Activated CD4-positive, alpha-beta T cell treated with anti-CD3 and anti-CD28 coated beads, Interleukin-2, amount 10 ng/mL, durations not matched to agents 24 days and 14 days (primary cell): ENCODE results near the gene STRN3. TPM values are rescaled to one million over a fixed set of nuclear protein-coding genes. Genes with fewer than 3 reads are reported as not detected.
"Not testable (repeated sequence)": the region's sequence is repeated elsewhere in the genome, so short reads cannot be mapped to it uniquely, and the experiment has no call there.

Experiments
- DNase-seq: peaks from one replicate; pipeline ENCODE4 v3.0.0; 2022
- H3K27ac Mint-ChIP-seq: one replicate; pipeline ENCODE4 v1.8.0; 2022; ENCODE audit warnings: mild to moderate bottlenecking, mixed read lengths
- H3K27me3 Mint-ChIP-seq: one replicate; pipeline ENCODE4 v1.8.0; 2022; ENCODE audit warnings: mixed read lengths
- H3K36me3 Mint-ChIP-seq: one replicate; pipeline ENCODE4 v1.8.0; 2022; ENCODE audit warnings: low read depth, mild to moderate bottlenecking, mixed read lengths
- H3K4me1 Mint-ChIP-seq: one replicate; pipeline ENCODE4 v1.8.0; 2021; ENCODE audit warnings: mixed read lengths
- H3K4me3 Mint-ChIP-seq: one replicate; pipeline ENCODE4 v1.8.0; 2022; ENCODE audit warnings: mild to moderate bottlenecking, moderate library complexity, mixed read lengths
- H3K9me3 Mint-ChIP-seq: one replicate; pipeline ENCODE4 v1.8.0; 2021; ENCODE audit warnings: mixed read lengths
- intact Hi-C: fragments of 100-400 bp; cut with micrococcal nuclease; formaldehyde crosslinking; loops from one replicate; pipeline ENCODE4 v1.15.1; 2023
- total RNA-seq: library from RNA; stranded (reverse); gene quantifications from 2 replicates; pipeline ENCODE4 v1.2.3, GENCODE V29; 2022

Gene STRN3
- total RNA-seq, 1 donor from 2014 or later, result 27.1 TPM

- peak within 1 kb of the TSS; percentile 93 for H3K27ac Mint-ChIP-seq
- no peaks in the 10 kb centered on the region for H3K9me3 Mint-ChIP-seq
- peak; percentile 88 for DNase-seq
- peaks cover 48% of the 10 kb centered on the region for H3K4me1 Mint-ChIP-seq
- peak within 1 kb of the TSS; percentile 92 for H3K4me3 Mint-ChIP-seq
- no peaks in the 10 kb centered on the region for H3K27me3 Mint-ChIP-seq
- intact Hi-C loops, result loop anchor here (1.0 to 5.0 kb wide), 7 partner anchors 30 to 537 kb away; partner anchors contain the start of genes DTD2, G2E3, NUBPL and SCFD1
- H3K36me3 Mint-ChIP-seq, result peaks cover 17% of the 10 kb centered on the region
Measured at GRCh38 chr14:31025367-31026076, 657 bp downstream of the STRN3 start, which contains the start of gene AP4S1. AP4S1 (plus strand) TSS chr14:31025649; CDS start chr14:31066197, 40,548 bp downstream.

- Mint-ChIP-seq H3K36me3 (peaks cover 17% of the 10 kb centered on the region), H3K4me3 (peak overlapping the region; percentile 92), H3K9me3 (no peaks in the 10 kb centered on the region), H3K27me3 (no peaks in the 10 kb centered on the region), H3K4me1 (peaks cover 46% of the 10 kb centered on the region), H3K27ac (peak overlapping the region; percentile 83)
- intact Hi-C loops, result loop anchor here (5.0 kb wide), 3 partner anchors 58 to 538 kb away; partner anchors contain the start of genes G2E3 and NUBPL
- DNase-seq, result no peak
Measured at GRCh38 chr14:31024577-31025366, 1.4 kb downstream of the STRN3 start.

- H3K27ac Mint-ChIP-seq, result no peak overlapping the region
- peaks cover 17% of the 10 kb centered on the region for H3K36me3 Mint-ChIP-seq
- H3K27me3 Mint-ChIP-seq, result no peaks in the 10 kb centered on the region
- H3K4me3 Mint-ChIP-seq, result peak overlapping the region; percentile 46
- H3K9me3 Mint-ChIP-seq, result no peaks in the 10 kb centered on the region
- intact Hi-C loops, result no loop called here
- peaks cover 43% of the 10 kb centered on the region for H3K4me1 Mint-ChIP-seq
- no peak for DNase-seq
Measured at GRCh38 chr14:31024010-31024480, 2.1 kb downstream of the STRN3 start.

GRCh38 chr14:31022386-31022785, 3.8 kb downstream of the STRN3 start:
- Mint-ChIP-seq H3K4me3 (no peak overlapping the region), H3K36me3 (peaks cover 19% of the 10 kb centered on the region), H3K9me3 (no peaks in the 10 kb centered on the region), H3K4me1 (peaks cover 36% of the 10 kb centered on the region), H3K27me3 (no peaks in the 10 kb centered on the region), H3K27ac (no peak overlapping the region)
- intact Hi-C loops, result no loop called here
- DNase-seq, result no peak

- Mint-ChIP-seq H3K36me3 (peaks cover 19% of the 10 kb centered on the region), H3K4me1 (peaks cover 29% of the 10 kb centered on the region), H3K9me3 (no peaks in the 10 kb centered on the region), H3K4me3 (no peak overlapping the region), H3K27ac (no peak overlapping the region), H3K27me3 (no peaks in the 10 kb centered on the region)
- intact Hi-C loops, result no loop called here
- DNase-seq, result no peak
Measured at GRCh38 chr14:31021576-31021949, 4.6 kb downstream of the STRN3 start.

GRCh38 chr14:31020834-31021575, 5.2 kb downstream of the STRN3 start:
- intact Hi-C loops, result no loop called here
- Mint-ChIP-seq H3K27me3 (no peaks in the 10 kb centered on the region), H3K4me3 (no peak overlapping the region), H3K36me3 (peaks cover 19% of the 10 kb centered on the region), H3K9me3 (no peaks in the 10 kb centered on the region), H3K27ac (no peak overlapping the region), H3K4me1 (peaks cover 31% of the 10 kb centered on the region)
- no peak for DNase-seq

- Mint-ChIP-seq H3K27me3 (no peaks in the 10 kb centered on the region), H3K36me3 (peaks cover 15% of the 10 kb centered on the region), H3K9me3 (no peaks in the 10 kb centered on the region), H3K4me3 (no peak overlapping the region), H3K4me1 (peaks cover 16% of the 10 kb centered on the region), H3K27ac (no peak overlapping the region)
- intact Hi-C loops, result no loop called here
- no peak for DNase-seq
Measured at GRCh38 chr14:31018057-31018645, 8.0 kb downstream of the STRN3 start.

GRCh38 chr14:31013841-31014240, 12.3 kb downstream of the STRN3 start:
- intact Hi-C loops, result no loop called here
- no peaks in the 10 kb centered on the region for H3K27me3 Mint-ChIP-seq
- DNase-seq, result no peak
- peaks cover 8% of the 10 kb centered on the region for H3K4me1 Mint-ChIP-seq
- H3K9me3 Mint-ChIP-seq, result no peaks in the 10 kb centered on the region
- no peak overlapping the region for H3K4me3 Mint-ChIP-seq
- H3K36me3 Mint-ChIP-seq, result peaks cover 14% of the 10 kb centered on the region
- H3K27ac Mint-ChIP-seq, result no peak overlapping the region

- Mint-ChIP-seq H3K36me3 (peaks cover 17% of the 10 kb centered on the region), H3K27ac (no peak overlapping the region), H3K27me3 (no peaks in the 10 kb centered on the region), H3K9me3 (no peaks in the 10 kb centered on the region), H3K4me1 (peaks cover 5% of the 10 kb centered on the region), H3K4me3 (no peak overlapping the region)
- no peak for DNase-seq
- intact Hi-C loops, result no loop called here
Measured at GRCh38 chr14:31010935-31011334, 15.2 kb downstream of the STRN3 start.

GRCh38 chr14:31009836-31010574, 16.2 kb downstream of the STRN3 start:
- intact Hi-C loops, result no loop called here
- peaks cover 5% of the 10 kb centered on the region for H3K4me1 Mint-ChIP-seq
- DNase-seq, result no peak
- H3K27me3 Mint-ChIP-seq, result no peaks in the 10 kb centered on the region
- no peak overlapping the region for H3K27ac Mint-ChIP-seq
- no peaks in the 10 kb centered on the region for H3K9me3 Mint-ChIP-seq
- peaks cover 21% of the 10 kb centered on the region for H3K36me3 Mint-ChIP-seq
- H3K4me3 Mint-ChIP-seq, result no peak overlapping the region

- Mint-ChIP-seq H3K27ac (no peak overlapping the region), H3K4me1 (peaks cover 2% of the 10 kb centered on the region), H3K4me3 (no peak overlapping the region), H3K36me3 (peaks cover 21% of the 10 kb centered on the region), H3K27me3 (no peaks in the 10 kb centered on the region), H3K9me3 (no peaks in the 10 kb centered on the region)
- intact Hi-C loops, result no loop called here
- DNase-seq, result no peak
Measured at GRCh38 chr14:31006703-31007102, 19.5 kb downstream of the STRN3 start.

GRCh38 chr14:31004007-31004406, 22.2 kb downstream of the STRN3 start:
- H3K4me3 Mint-ChIP-seq, H3K27ac Mint-ChIP-seq, intact Hi-C loops, H3K27me3 Mint-ChIP-seq, H3K9me3 Mint-ChIP-seq, H3K4me1 Mint-ChIP-seq, DNase-seq: not testable (repeated sequence)
- peaks cover 39% of the 10 kb centered on the region for H3K36me3 Mint-ChIP-seq

GRCh38 chr14:31003284-31003683, 22.9 kb downstream of the STRN3 start:
- no peak for DNase-seq
- H3K9me3 Mint-ChIP-seq, result peaks cover 12% of the 10 kb centered on the region
- intact Hi-C loops, result no loop called here
- H3K27ac Mint-ChIP-seq, result no peak overlapping the region
- peaks cover 46% of the 10 kb centered on the region for H3K36me3 Mint-ChIP-seq
- H3K4me3 Mint-ChIP-seq, result no peak overlapping the region
- H3K4me1 Mint-ChIP-seq, result peaks cover 2% of the 10 kb centered on the region
- no peaks in the 10 kb centered on the region for H3K27me3 Mint-ChIP-seq
